B cell (primary cell): ENCODE measurements around the gene HABP2. TPM values are rescaled to one million over a fixed set of nuclear protein-coding genes. Genes with fewer than 3 reads are reported as not detected.

Experiments used
- ATAC-seq: fragments of 200-7000 bp; cut with Tn5 transposase; one replicate; pipeline ENCODE4 v1.10.0; 2021; ENCODE audit warnings: low read depth, mild to moderate bottlenecking, moderate number of reproducible peaks, moderate library complexity
- CTCF ChIA-PET: fragments of 350-600 bp; sonication (Branson Sonifier 250); formaldehyde crosslinking; loops from one replicate; lab custom pipeline; 2021; ENCODE audit warnings: antibody characterized with exemption, inconsistent platforms; lab: Charles Lee
- POLR2A ChIA-PET: fragments of 350-600 bp; sonication (Branson Sonifier 250); formaldehyde crosslinking; loops from one replicate; lab custom pipeline; 2021; ENCODE audit warnings: antibody characterized with exemption; lab: Charles Lee
- DNase-seq: peaks from one replicate; pipeline ENCODE4 v3.0.0; 2013
- H2AFZ ChIP-seq: 2 replicates; pipeline ENCODE4 v1.6.1; 2012; ENCODE audit warnings: mild to moderate bottlenecking, low read depth, low read length; ENCODE audit not compliant: insufficient read depth, poor library complexity, severe bottlenecking
- H3K27ac ChIP-seq, 2 donors: 1 replicate in 1 of 2; 2 replicates in 1 of 2; pipeline ENCODE4 v1.5.1; 2012 to 2013; ENCODE audit warnings: low read length in 2 of 2, mild to moderate bottlenecking in 2 of 2, moderate library complexity in 1 of 2
- H3K27me3 ChIP-seq, 4 experiments: fragments of 200-600 bp in 1 of 4; sonication (generic) in 1 of 4; replicated peaks in 1 of 4; 1 replicate in 2 of 4; 2 replicates in 2 of 4; pipeline versions ENCODE4 v1.6.1 to v1.7.0; 2013 to 2016; ENCODE audit warnings: low read length in 3 of 4, mild to moderate bottlenecking in 2 of 4, mixed read lengths in 1 of 4, moderate library complexity in 1 of 4; ENCODE audit not compliant: insufficient read depth in 4 of 4, control insufficient read depth in 3 of 4; ENCODE audit errors: control extremely low read depth in 1 of 4
- H3K36me3 ChIP-seq, 2 experiments: replicated peaks in 1 of 2; 1 replicate in 1 of 2; 2 replicates in 1 of 2; pipeline versions ENCODE4 v1.6.1 to v1.7.1; 2013; ENCODE audit warnings: low read length in 1 of 2; ENCODE audit not compliant: insufficient read depth in 2 of 2, control insufficient read depth in 1 of 2; ENCODE audit errors: control extremely low read depth in 1 of 2, extremely low read depth in 1 of 2
- H3K4me1 ChIP-seq, 2 donors: fragments of 200-600 bp in 1 of 2; sonication (generic) in 1 of 2; 1 replicate in 1 of 2; 2 replicates in 1 of 2; pipeline versions ENCODE4 v1.5.1 to v1.6.1; 2013 to 2017; ENCODE audit warnings: low read length in 2 of 2; ENCODE audit not compliant: control insufficient read depth in 2 of 2, insufficient read depth in 2 of 2
- H3K4me2 ChIP-seq: replicated peaks from 2 replicates; pipeline ENCODE3; 2012; ENCODE audit warnings: mild to moderate bottlenecking, low read depth, low read length; ENCODE audit not compliant: poor library complexity, severe bottlenecking
- H3K4me3 ChIP-seq, 5 experiments: fragments of 200-600 bp in 1 of 5; sonication (generic) in 1 of 5; 1 replicate in 3 of 5; 2 replicates in 2 of 5; pipeline versions ENCODE4 v1.5.1 to v1.7.0; 2011 to 2016; ENCODE audit warnings: low read length in 4 of 5, mild to moderate bottlenecking in 4 of 5, low read depth in 2 of 5, control low read depth in 1 of 5, moderate library complexity in 1 of 5; ENCODE audit not compliant: insufficient read depth in 1 of 5; ENCODE audit errors: control extremely low read depth in 1 of 5, extremely low read depth in 1 of 5
- H3K79me2 ChIP-seq: fragments of 200-600 bp; sonication (generic); one replicate; pipeline ENCODE4 v1.6.0; 2016; ENCODE audit warnings: low read length; ENCODE audit not compliant: control insufficient read depth, insufficient read depth
- H3K9ac ChIP-seq: fragments of 200-600 bp; sonication (generic); 2 replicates; pipeline ENCODE4 v1.6.1; 2017; ENCODE audit warnings: mild to moderate bottlenecking, low read length, moderate library complexity
- H3K9me3 ChIP-seq, 3 donors: one replicate each; pipeline versions ENCODE4 v1.6.1 to v1.7.1; 2013; ENCODE audit warnings: low read length in 2 of 3; ENCODE audit not compliant: control insufficient read depth in 2 of 3, insufficient read depth in 1 of 3; ENCODE audit errors: control extremely low read depth in 1 of 3
- H4K20me1 ChIP-seq: 2 replicates; pipeline ENCODE4 v1.6.0; 2012; ENCODE audit warnings: mild to moderate bottlenecking, low read length; ENCODE audit not compliant: insufficient read depth, control insufficient read depth, poor library complexity, severe bottlenecking
- H3K27ac Mint-ChIP-seq: one replicate; pipeline ENCODE4 v1.8.0; 2021; ENCODE audit warnings: mixed read lengths
- H3K27me3 Mint-ChIP-seq: one replicate; pipeline ENCODE4 v1.8.0; 2021; ENCODE audit warnings: mixed read lengths
- H3K4me1 Mint-ChIP-seq: one replicate; pipeline ENCODE4 v1.8.0; 2021; ENCODE audit warnings: mixed read lengths
- H3K4me3 Mint-ChIP-seq: one replicate; pipeline ENCODE4 v1.8.0; 2021; ENCODE audit warnings: mixed read lengths
- H3K9me3 Mint-ChIP-seq: one replicate; pipeline ENCODE4 v1.8.0; 2022; ENCODE audit warnings: mixed read lengths; ENCODE audit not compliant: insufficient read depth
- CTCF ChIP-seq: fragments of 200-600 bp; IDR thresholded peaks from one replicate; pipeline ENCODE4 v1.8.0; 2022; ENCODE audit warnings: antibody characterized with exemption, mild to moderate bottlenecking
- EZH2 ChIP-seq: IDR thresholded peaks from 2 replicates; pipeline ENCODE4 v1.6.1; 2012; ENCODE audit warnings: borderline replicate concordance, low read depth, mild to moderate bottlenecking, moderate library complexity, low read length; ENCODE audit not compliant: insufficient read depth, poor library complexity, severe bottlenecking
- WGBS: methylation state at CpG from one replicate; pipeline ENCODE4 v1.1.5; 2013; ENCODE audit warnings: missing lambda C conversion rate; ENCODE audit not compliant: insufficient coverage; 5-methylcytosine and 5-hydroxymethylcytosine counted together
- intact Hi-C: fragments of 100-400 bp; cut with micrococcal nuclease; formaldehyde crosslinking; loops from one replicate; pipeline ENCODE4 v1.10.0; 2022
- polyA plus RNA-seq: library from polyadenylated mRNA; depleted of rRNA; stranded (reverse); fragments of >200 nt; gene quantifications from 2 replicates; pipeline ENCODE4 v1.2.3, GENCODE V29; 2012
- total RNA-seq, 2 donors: library from RNA; stranded (reverse); fragments of 120-200 nt in 1 of 2; gene quantifications; 1 replicate in 1 of 2; 2 replicates in 1 of 2; pipeline versions ENCODE4 v1.2.3 to v1.2.4, GENCODE V29; 2013 to 2022

The HABP2 gene
- total and polyA plus RNA-seq, 2 donors (not counting 1 experiment from before 2014, with no cell fraction given) = not detected

- ChIA-PET POLR2A (no interaction called here), CTCF (no interaction called here)
- Histone ChIP-seq H2AFZ (no peak overlapping the region), H4K20me1 (no peaks in the 10 kb centered on the region), H3K36me3 (no peaks in the 10 kb centered on the region), H3K4me3 (no peak overlapping the region), H3K27me3 (no peaks in the 10 kb centered on the region), H3K79me2 (no peaks in the 10 kb centered on the region), H3K9ac (no peak overlapping the region), H3K4me1 (no peaks in the 10 kb centered on the region), H3K4me2 (no peak overlapping the region), H3K27ac (no peak overlapping the region), H3K9me3 (no peaks in the 10 kb centered on the region)
- no peak for ATAC-seq
- Mint-ChIP-seq H3K9me3 (no peaks in the 10 kb centered on the region), H3K4me1 (no peaks in the 10 kb centered on the region), H3K4me3 (no peak overlapping the region), H3K27ac (no peak overlapping the region), H3K27me3 (no peaks in the 10 kb centered on the region)
- intact Hi-C loops = no loop called here
- DNase-seq = no peak
- 90% methylated on average over 8 of the region's 8 CpGs for WGBS
- TF ChIP-seq EZH2 (no peak), CTCF (no peak)
Measured at GRCh38 chr10:113529575-113529974, 23.3 kb upstream of the HABP2 start.

- no peaks in the 10 kb centered on the region for H3K9me3 Mint-ChIP-seq
- H3K9me3 ChIP-seq = no peaks in the 10 kb centered on the region
- peaks cover 2% of the 10 kb centered on the region for H3K27me3 Mint-ChIP-seq
- POLR2A ChIA-PET = no interaction called here
- no peak for TF ChIP-seq CTCF
- no peak for TF ChIP-seq EZH2
- no peak overlapping the region for H2AFZ ChIP-seq
- no peaks in the 10 kb centered on the region for H3K27me3 ChIP-seq
- H4K20me1 ChIP-seq = no peaks in the 10 kb centered on the region
- no peaks in the 10 kb centered on the region for H3K4me1 Mint-ChIP-seq
- 91% methylated on average over 13 of the region's 13 CpGs for whole genome bisulfite sequencing
- no peak for DNase-seq
- no peak overlapping the region for H3K4me2 ChIP-seq
- H3K4me1 ChIP-seq = no peaks in the 10 kb centered on the region
- CTCF ChIA-PET = no interaction called here
- intact Hi-C loops = no loop called here
- no peak for ATAC-seq
- no peak overlapping the region for H3K9ac ChIP-seq
- H3K36me3 ChIP-seq = no peaks in the 10 kb centered on the region
- no peak overlapping the region for H3K27ac Mint-ChIP-seq
- H3K4me3 ChIP-seq = no peak overlapping the region
- no peak overlapping the region for H3K27ac ChIP-seq
- no peak overlapping the region for H3K4me3 Mint-ChIP-seq
- H3K79me2 ChIP-seq = no peaks in the 10 kb centered on the region
Measured at GRCh38 chr10:113530476-113530875, 22.4 kb upstream of the HABP2 start.
